ENCODE data around the gene RGL2. TPM values are rescaled to one million over a fixed set of nuclear protein-coding genes. Genes with fewer than 3 reads are reported as not detected.

RGL2 gene
- total and polyA plus RNA-seq, 10 of the 15 experiments (the other 5 are each of a cell fraction or from before 2014, with no cell fraction given): 0.84 to 21.2 (median 6.8) TPM

DNA sequence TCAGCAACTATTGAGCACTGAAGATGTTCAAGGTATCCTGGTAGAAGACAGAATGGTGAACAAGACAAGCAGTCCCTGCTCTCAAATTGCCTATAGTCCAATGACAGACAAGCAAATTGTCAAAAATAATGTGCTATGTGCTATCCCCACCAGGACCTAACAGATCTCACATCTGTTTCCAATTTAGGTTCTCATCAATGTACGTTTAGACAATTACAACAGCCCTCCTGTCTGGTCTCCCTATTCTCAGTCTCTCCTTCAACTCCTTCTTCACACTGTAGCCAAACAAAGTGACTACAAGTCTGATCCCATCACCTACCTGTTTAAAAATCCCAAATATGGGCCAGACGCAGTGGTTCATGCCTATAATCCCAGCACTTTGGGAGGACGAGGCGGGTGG, 7.6 kb upstream of the RGL2 start:
- peaks cover 19% of the 10 kb centered on the region in 2 experiments for H3K36me3 ChIP-seq (ENCODE audit: control insufficient read depth in 2 of 2, insufficient read depth in 2 of 2, low read length in 1 of 2)
- no peaks in the 10 kb centered on the region for H3K4me1 ChIP-seq (ENCODE audit: control insufficient read depth, insufficient read depth, low read length)
- no peaks in the 10 kb centered on the region for H3K27me3 ChIP-seq (replicated peaks in 1 of 2; ENCODE audit: control insufficient read depth in 2 of 2, insufficient read depth in 2 of 2, low read length in 1 of 2)
- ATAC-seq (no peak), FAIRE-seq (no peak), DNase-seq (ENCODE audit: low read depth, low spot score) (no peak)
- no TSS peak for BruUV-seq (replicated peaks)
- H3K4me3 ChIP-seq: no peak overlapping the region
- 97% methylated on average over 4 of the region's 4 CpGs for WGBS (ENCODE audit: insufficient coverage, insufficient replicate concordance, low lambda C conversion rate, missing lambda C conversion rate)
- no peak overlapping the region for H3K27ac ChIP-seq (ENCODE audit: control insufficient read depth, insufficient read depth)
- RAD21 ChIA-PET (ENCODE audit: unreplicated experiment): no interaction called here
- CTCF ChIA-PET: interaction anchor here (1.1 kb wide), 1 partner anchor 39 kb away, joined by 5 read pairs; no protein-coding TSS in a partner anchor
- no peaks in the 10 kb centered on the region for H3K9me3 ChIP-seq (replicated peaks; ENCODE audit: control insufficient read depth, insufficient read depth, low read length)
- POLR2A ChIA-PET: interaction anchor here (0.7 kb wide), 1 partner anchor 22 kb away, joined by 4 read pairs; no protein-coding TSS in a partner anchor
- no peak overlapping the region for H3K4me2 ChIP-seq (ENCODE audit: control insufficient read depth, insufficient read depth)
- in situ Hi-C loops (cut with MboI): no loop called here
- H4K20me1 ChIP-seq (ENCODE audit: control insufficient read depth, insufficient read depth): peaks cover 5% of the 10 kb centered on the region; the same call in 1 of the 2 replicates
- TF ChIP-seq NR2C2 (IDR thresholded peaks at IDR 0.05; ENCODE audit: borderline replicate concordance, control insufficient read depth, insufficient read length, low read depth) (no peak), PAX8 (IDR thresholded peaks at IDR 0.05) (no peak), HDAC2 (IDR thresholded peaks at IDR 0.05) (no peak), ZNF622 (IDR thresholded peaks at IDR 0.05) (no peak), FOXK2 (IDR thresholded peaks at IDR 0.05) (no peak), TCF3 (IDR thresholded peaks at IDR 0.05; ENCODE audit: borderline replicate concordance, insufficient read depth, low read depth, low read length) (no peak), JUNB (IDR thresholded peaks at IDR 0.05) (no peak), ZNF207 (IDR thresholded peaks at IDR 0.05; ENCODE audit: borderline replicate concordance) (no peak), YY1 (IDR thresholded peaks at IDR 0.05; ENCODE audit: low read depth, low read length) (no peak), RAD51 (IDR thresholded peaks at IDR 0.05) (no peak), RBBP5 (conservative IDR thresholded peaks at IDR 0.05) (no peak), SMARCA5 (IDR thresholded peaks at IDR 0.05) (no peak), IRF4 (IDR thresholded peaks at IDR 0.05; ENCODE audit: low read depth, low read length) (no peak)
- TF ChIP-seq, protein P1, sequence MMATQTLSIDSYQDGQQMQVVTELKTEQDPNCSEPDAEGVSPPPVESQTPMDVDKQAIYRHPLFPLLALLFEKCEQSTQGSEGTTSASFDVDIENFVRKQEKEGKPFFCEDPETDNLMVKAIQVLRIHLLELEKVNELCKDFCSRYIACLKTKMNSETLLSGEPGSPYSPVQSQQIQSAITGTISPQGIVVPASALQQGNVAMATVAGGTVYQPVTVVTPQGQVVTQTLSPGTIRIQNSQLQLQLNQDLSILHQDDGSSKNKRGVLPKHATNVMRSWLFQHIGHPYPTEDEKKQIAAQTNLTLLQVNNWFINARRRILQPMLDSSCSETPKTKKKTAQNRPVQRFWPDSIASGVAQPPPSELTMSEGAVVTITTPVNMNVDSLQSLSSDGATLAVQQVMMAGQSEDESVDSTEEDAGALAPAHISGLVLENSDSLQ (IDR thresholded peaks at IDR 0.05): no peak
- TF ChIP-seq, protein P2, sequence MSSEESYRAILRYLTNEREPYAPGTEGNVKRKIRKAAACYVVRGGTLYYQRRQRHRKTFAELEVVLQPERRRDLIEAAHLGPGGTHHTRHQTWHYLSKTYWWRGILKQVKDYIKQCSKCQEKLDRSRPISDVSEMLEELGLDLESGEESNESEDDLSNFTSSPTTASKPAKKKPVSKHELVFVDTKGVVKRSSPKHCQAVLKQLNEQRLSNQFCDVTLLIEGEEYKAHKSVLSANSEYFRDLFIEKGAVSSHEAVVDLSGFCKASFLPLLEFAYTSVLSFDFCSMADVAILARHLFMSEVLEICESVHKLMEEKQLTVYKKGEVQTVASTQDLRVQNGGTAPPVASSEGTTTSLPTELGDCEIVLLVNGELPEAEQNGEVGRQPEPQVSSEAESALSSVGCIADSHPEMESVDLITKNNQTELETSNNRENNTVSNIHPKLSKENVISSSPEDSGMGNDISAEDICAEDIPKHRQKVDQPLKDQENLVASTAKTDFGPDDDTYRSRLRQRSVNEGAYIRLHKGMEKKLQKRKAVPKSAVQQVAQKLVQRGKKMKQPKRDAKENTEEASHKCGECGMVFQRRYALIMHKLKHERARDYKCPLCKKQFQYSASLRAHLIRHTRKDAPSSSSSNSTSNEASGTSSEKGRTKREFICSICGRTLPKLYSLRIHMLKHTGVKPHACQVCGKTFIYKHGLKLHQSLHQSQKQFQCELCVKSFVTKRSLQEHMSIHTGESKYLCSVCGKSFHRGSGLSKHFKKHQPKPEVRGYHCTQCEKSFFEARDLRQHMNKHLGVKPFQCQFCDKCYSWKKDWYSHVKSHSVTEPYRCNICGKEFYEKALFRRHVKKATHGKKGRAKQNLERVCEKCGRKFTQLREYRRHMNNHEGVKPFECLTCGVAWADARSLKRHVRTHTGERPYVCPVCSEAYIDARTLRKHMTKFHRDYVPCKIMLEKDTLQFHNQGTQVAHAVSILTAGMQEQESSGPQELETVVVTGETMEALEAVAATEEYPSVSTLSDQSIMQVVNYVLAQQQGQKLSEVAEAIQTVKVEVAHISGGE (CRISPR knock-in tag; IDR thresholded peaks at IDR 0.05): no peak
- SMC1A ChIA-PET (ENCODE audit: uncharacterized antibody, unreplicated experiment): no interaction called here
- no peak overlapping the region for H2AFZ ChIP-seq (ENCODE audit: control insufficient read depth, low read depth, low read length)
- no peak overlapping the region for H3K9ac ChIP-seq (ENCODE audit: control insufficient read depth, insufficient read depth, low read length)
- peaks cover 35% of the 10 kb centered on the region for H3K79me2 ChIP-seq (ENCODE audit: control insufficient read depth, insufficient read depth, low read length)
- intact Hi-C loops (cut with micrococcal nuclease; ENCODE audit: unreplicated experiment): no loop called here
